ENCODE measurements around the gene LRIG3.
"Not testable (repeated sequence)": the region's sequence is repeated elsewhere in the genome, so short reads cannot be mapped to it uniquely, and the experiment has no call there.

The LRIG3 gene

DNA sequence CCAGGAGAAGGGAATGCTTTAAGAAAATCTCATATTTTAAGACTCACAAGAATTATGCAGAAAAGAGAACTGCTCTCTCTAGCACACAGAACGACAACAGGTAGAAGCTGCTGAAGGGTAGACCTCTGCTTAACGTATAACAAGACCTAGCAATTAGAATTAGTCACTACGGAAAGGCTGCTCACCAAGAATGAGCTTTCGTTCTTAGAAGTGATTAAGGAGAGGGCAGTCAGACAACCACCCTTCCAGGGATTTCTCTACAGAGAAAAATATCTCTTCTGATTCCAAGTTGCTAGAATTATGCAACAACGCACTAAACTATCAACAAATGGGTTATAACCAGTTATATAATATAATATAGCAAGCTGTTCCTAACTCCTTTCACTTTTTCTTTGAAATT is 18.6 kb downstream of the LRIG3 start:
- DNase-seq (ENCODE audit: low read depth in 2 of 2): no peak

- no peak for DNase-seq (ENCODE audit: low read depth in 2 of 2)
These were observed 22.3 kb downstream of the LRIG3 start for GRCh38 chr12:58897969-58898368.

- no peak for DNase-seq (ENCODE audit: low read depth in 2 of 2)
These were observed 24.0 kb downstream of the LRIG3 start for GRCh38 chr12:58896278-58896677.

DNA sequence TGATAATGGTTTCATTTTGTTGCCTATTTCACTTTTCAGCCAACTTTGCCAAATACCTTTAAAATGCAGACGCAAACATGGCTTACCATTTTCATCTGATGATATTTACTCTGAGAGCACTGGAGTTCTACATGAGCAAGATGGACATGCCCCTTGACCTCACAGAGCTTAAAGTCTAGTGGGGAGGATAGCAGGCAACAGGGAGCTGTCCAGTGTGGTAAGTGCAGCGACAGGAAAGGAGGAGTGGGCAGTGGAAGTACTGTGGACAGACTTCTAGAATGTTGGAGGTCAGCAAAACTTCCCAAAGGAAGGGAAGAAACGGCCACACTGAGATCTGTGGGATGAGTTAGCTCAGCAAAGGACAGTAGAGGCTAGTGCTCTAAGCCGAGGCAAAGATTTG is 25.3 kb downstream of the LRIG3 start:
- DNase-seq (ENCODE audit: low read depth in 2 of 2): no peak

DNA sequence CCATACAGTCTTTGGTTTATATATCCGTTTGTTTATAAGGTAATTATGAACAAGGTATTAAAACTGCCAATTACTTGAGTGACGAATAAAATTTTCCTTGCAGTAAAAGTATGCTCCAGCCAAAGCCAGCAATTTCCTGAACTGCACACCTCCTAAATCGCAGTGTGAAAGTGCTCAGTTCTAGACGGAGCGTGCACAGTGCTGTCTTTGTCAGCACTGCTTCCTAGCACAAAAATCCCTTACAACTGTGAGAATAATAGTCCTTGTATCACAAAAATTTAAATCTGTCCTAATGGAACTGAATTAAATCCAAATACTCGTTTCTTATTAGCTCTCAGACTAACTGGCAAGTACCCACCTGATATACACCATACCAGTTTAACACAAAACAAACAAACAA is 26.3 kb downstream of the LRIG3 start:
- DNase-seq (ENCODE audit: low read depth in 2 of 2): no peak

GRCh38 chr12:58893495-58893894 is 26.8 kb downstream of the LRIG3 start:
- no peak for DNase-seq (ENCODE audit: low read depth in 2 of 2)

DNA sequence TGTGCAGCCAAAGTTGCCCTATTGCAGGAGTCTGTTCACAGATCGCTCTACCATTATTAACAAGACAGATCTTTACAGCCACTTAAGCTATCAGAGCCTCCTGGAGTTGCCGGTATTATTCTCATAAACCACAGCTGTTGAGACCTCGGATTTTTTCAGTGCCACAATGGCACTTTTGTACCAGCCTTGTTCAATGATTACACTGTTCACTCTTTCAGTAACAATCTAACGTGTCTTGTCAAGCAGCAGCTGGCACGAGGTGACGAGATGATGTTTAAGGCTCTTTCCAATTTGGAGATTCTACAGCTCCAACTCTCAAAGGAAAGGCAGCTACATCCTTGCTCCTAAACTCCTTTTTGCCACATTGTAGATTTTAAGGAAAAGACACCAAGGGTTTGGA is 30.7 kb downstream of the LRIG3 start:
- no peak for DNase-seq (ENCODE audit: low read depth in 2 of 2)

DNA sequence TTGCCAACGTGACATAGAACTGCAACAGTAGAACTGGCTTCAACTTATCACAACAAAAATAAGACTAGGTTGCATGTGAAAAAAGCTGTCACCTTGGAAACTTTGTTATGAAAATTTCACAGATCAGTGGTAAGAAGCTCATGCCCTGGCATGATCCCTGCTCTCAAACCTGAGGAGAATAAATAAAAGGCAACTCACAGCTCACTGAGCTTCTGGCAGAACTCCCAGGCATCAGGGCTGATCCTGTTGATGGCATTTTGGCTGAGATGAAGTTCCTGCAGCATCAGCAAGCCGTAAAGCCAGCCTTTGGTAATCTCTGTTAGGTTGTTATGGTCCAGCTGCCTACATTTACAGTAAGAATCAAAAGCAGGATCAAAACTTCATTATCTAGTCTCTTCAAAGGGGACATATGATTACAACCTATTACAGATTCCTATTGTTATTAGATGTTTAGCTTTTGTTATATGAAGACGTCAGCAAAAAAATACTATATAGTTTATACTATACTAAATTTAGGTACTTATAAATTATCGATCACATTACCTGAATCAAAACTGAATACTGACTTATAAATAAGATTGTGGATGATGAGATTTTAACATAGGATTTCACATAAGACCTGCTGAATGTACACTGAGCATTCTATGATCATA is 32.0 kb downstream of the LRIG3 start:
- no peak for DNase-seq (ENCODE audit: low read depth in 2 of 2)

DNA sequence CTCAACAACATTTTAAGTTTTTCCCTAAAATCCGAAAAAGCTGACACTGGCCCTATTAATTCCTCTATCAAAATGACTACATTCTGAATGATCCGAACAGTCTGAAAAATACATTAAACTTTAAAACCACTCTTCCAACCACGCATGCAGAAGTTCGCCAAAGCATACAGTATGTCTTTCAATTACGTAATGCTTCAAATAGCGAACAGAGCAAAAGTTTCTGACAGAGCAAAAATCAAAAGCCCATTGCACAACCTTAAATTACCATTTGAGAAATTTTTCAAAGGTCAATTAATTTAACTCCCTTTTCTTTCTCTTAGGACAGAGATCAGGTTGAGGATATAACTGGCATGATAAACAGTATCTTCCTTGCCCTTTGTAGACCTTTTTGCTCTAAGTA is 33.2 kb downstream of the LRIG3 start:
- DNase-seq (ENCODE audit: low read depth in 2 of 2): no peak

DNA sequence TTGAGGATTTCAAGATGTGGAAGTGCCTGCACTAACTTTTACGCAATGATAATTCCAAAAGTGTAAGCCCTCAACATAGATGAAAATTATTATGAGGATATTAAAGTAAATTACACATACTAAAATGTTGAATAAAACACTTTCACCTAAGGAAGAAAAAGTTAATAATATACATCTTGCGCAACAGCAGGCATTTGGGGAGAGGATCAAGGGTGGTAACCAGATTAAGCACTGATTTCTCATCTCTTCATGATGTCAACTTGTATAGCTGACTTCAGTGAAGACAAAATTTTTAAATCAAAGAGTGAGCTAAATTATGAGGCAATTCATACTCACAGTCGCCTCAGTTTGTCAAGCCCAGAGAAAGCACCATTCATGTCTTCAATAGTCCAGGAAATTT is 33.8 kb downstream of the LRIG3 start:
- no peak for DNase-seq (ENCODE audit: low read depth in 2 of 2)

DNA sequence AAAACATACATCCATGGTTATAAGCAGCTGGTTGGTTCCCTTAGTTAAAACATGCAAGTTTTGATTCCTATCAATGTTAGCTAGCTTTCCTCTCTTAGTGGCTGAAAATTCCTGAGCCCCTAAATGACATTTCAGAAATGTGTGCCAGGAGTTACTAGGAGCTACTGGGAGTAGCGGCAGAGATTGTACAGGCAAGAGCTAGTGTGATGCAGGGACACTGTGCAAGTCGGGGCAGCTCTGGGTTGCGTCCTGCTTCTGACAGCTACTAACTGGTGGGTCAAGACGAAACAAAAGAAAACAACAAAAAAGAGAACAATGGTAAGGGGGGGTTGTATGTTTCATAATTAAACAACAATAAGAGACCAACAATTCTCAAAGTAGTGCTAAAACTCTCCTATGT is 35.4 kb downstream of the LRIG3 start:
- DNase-seq (ENCODE audit: low read depth in 2 of 2): no peak

DNA sequence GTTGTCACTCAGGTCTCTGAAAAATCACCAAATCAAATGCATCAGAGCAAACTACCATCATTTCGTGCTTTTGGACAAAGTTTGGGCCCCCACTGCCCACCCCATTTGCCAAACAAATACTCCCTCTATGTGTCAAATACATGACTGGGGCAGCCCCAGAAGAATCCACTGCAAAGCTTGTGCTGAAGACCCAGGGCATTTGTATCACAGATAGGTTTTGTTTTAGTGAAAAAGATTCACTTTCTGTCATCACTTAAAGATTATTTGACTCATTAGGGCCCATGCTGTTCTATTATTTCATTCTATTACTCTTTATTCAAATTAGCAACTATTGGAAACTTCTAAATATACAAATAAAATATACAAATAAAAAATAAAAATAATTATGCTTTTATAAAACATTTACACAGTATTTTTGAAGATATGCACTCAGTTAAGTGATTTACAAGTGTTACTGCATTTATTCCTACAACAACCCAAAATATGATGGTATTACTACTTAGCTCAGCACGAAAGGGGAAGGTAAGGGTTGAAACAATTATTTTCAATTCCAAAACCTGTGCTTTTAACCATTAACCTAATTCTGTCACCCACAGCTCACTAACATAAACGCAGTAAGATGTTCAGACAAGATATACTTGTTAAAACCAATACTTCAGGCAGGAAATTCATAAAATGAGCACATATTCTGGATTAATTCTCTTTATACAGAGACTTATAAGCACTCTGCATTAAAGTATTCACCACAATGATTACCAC is 36.5 kb downstream of the LRIG3 start:
- DNase-seq (ENCODE audit: low read depth in 2 of 2): no peak

DNA sequence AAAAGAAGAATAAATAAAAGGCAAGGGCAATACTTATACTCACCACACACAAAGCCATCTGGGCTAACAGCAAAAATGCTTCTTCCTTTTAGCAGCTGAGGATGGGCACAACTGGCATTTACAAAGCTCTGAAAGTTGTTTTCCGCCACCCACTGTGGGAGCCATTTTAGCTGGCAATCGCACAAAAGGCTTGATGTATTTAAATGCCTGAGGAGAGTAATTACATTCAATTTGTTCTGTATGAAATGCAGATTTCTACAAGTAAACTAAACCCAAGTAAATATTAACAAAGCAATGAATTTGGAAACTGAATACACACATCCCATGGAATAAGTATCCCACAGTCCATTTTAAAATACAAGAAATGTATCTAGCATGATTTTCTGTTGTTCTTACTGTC is 37.5 kb downstream of the LRIG3 start:
- no peak for DNase-seq (ENCODE audit: low read depth in 2 of 2)

- no peak for DNase-seq (ENCODE audit: low read depth in 2 of 2)
These were observed 38.5 kb downstream of the LRIG3 start for GRCh38 chr12:58881816-58882215.

- DNase-seq (ENCODE audit: low read depth in 2 of 2): no peak
These were observed 39.7 kb downstream of the LRIG3 start for GRCh38 chr12:58880639-58881038.

DNA sequence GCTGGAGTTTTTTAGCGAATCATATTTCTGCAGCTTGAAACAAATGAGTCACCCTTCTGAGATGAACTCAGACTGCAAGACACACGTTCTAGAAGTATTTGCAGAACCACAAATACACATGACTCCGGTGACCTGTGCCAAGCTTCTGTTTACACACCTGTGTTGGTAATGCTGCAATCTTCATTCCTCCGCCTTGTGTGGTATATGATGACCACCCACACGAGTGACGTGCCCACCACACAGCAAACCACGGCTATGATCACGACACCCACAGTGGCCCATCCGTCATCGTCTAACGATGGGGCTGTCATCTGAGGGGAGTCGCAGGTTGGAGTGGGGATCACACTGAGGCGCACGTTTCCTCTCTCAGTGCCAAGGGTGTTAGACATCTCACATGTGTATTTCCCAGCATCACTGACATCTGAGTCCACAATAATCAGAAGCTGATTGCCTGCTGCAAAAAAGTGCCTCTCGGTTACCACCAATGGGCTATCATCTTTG is 43.0 kb downstream of the LRIG3 start:
- no peak for DNase-seq (ENCODE audit: low read depth in 2 of 2)

DNA sequence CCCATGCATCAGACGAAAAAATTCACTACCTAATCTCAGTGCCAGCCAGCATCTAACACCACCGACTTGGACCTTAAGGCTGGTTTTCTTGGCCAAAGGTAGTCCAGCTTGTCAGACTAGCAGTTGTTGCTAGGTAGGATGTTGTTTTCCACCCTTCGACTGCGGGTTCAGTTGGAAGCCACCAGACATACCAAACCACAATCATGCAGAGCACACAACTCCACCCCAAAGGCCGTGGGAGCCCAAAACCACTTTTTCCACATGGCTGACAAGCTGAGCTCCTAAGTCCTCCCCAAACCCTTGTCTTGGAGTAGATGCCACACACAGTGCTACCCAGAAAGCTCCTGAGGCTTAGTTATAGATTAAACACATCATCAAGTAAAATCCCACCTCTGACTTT is 46.8 kb downstream of the LRIG3 start:
- DNase-seq (ENCODE audit: low read depth in 2 of 2): no peak

DNA sequence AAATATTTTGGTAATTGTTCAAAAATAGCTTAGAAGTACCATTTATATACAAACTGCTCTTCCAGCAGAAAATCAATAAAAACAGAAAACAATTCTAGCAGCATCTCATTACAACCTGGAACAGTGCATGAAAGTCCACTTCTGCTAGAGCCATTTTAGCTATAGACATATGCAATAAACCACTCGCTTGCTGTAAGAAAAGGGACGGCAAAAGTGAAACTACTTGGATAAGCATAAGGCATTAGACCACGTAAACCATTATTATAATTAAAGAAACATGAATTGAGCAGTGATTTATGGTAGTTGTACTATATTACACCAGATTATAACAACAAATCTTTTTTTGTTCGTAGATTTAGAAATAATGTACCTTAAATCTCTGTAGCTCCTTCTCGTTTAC is 48.7 kb downstream of the LRIG3 start:
- DNase-seq (ENCODE audit: low read depth in 2 of 2): no peak

- no peak for DNase-seq (ENCODE audit: low read depth in 2 of 2)
These were observed 49.7 kb downstream of the LRIG3 start for GRCh38 chr12:58870595-58870994.

DNA sequence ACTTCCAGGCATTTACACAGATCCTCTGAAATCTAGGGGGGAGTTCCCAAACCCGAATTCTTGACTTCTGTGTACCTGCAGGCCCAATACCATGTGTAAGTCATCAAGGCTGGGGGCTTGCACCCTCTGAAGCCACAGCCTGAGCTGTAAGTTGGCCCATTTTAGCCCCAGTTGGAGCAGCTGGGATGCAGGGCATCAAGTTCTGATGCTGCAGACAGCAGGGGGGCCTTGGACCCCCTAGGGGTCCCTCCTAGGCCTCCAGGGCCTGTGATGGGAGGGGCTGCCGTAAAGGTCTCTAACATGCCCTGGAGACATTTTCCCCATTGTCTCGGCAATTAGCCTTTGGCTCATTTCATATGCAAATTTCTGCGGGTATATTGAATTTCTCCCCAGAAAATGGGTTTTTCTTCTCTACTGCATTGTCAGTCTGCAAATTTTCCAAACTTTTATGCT is 59.5 kb downstream of the LRIG3 start:
- DNase-seq (ENCODE audit: low read depth in 2 of 2): no peak

GRCh38 chr12:58860056-58860787 is 60.1 kb downstream of the LRIG3 start:
- DNase-seq (ENCODE audit: low read depth in 2 of 2): no peak

GRCh38 chr12:58858030-58858429 is 62.3 kb downstream of the LRIG3 start:
- DNase-seq (ENCODE audit: low read depth in 2 of 2): no peak

GRCh38 chr12:58857206-58857605 is 63.1 kb downstream of the LRIG3 start:
- not testable (repeated sequence) for DNase-seq (ENCODE audit: low read depth in 2 of 2)

Data from stimulated activated CD4-positive, alpha-beta T cell treated with anti-CD3 and anti-CD28 coated beads, Interleukin-12 subunit alpha, Interleukin-12 subunit beta, amount 100 ng/mL, for 24 hours (primary cell).